Right lobe of liver (tissue), 4 donors: ENCODE results near the gene SCAMP3.

Source experiments
- CTCF ChIP-seq, 4 donors: fragments of 200-600 bp in 3 of 4; fragments of 450-650 bp in 1 of 4; IDR thresholded peaks; one replicate each; pipeline versions ENCODE4 v1.5.1 to v1.8.0; 2016 to 2022; ENCODE audit warnings: antibody characterized with exemption in 4 of 4, mild to moderate bottlenecking in 2 of 4
- POLR2A ChIP-seq: fragments of 450-650 bp; IDR thresholded peaks from one replicate; pipeline ENCODE4 v1.6.1; 2017; ENCODE audit warnings: antibody characterized with exemption, mild to moderate bottlenecking
- donor health status: DM: no; HTN: no; CAD: no.
- donor health status: DM: no; HTN: no; CAD: no.
- donor health status: DM: no; HTN: yes; CAD: no.

- TF ChIP-seq CTCF (IDR thresholded peaks at IDR 0.05) = no peak
- no peak for TF ChIP-seq POLR2A
Observed at GRCh38 chr1:155251566-155251965, 10.6 kb downstream of the SCAMP3 start.
